HFFc6 (cell line): ENCODE data around the gene GGTLC1. TPM values are rescaled to one million over a fixed set of nuclear protein-coding genes. Genes with fewer than 3 reads are reported as not detected.
"Not testable (repeated sequence)": the region's sequence is repeated elsewhere in the genome, so short reads cannot be mapped to it uniquely, and the experiment has no call there.

ENCODE experiments used
- DNase-seq: peaks from one replicate; pipeline ENCODE4 v3.0.0-alpha.2; 2018
- H3K27ac Mint-ChIP-seq: 2 replicates; pipeline ENCODE4 v1.8.0; 2020; ENCODE audit warnings: mild to moderate bottlenecking, mixed read lengths
- H3K27me3 Mint-ChIP-seq: 2 replicates; pipeline ENCODE4 v1.8.0; 2021; ENCODE audit warnings: mild to moderate bottlenecking, moderate library complexity, mixed read lengths; ENCODE audit not compliant: insufficient read depth
- H3K36me3 Mint-ChIP-seq: 2 replicates; pipeline ENCODE4 v1.8.0; 2021; ENCODE audit warnings: low read depth, mixed read lengths
- H3K4me1 Mint-ChIP-seq: 2 replicates; pipeline ENCODE4 v1.8.0; 2020; ENCODE audit warnings: low read depth, mixed read lengths
- H3K4me3 Mint-ChIP-seq: 2 replicates; pipeline ENCODE4 v1.8.0; 2020; ENCODE audit warnings: mild to moderate bottlenecking, moderate library complexity, mixed read lengths
- H3K9me3 Mint-ChIP-seq: 2 replicates; pipeline ENCODE4 v1.8.0; 2020; ENCODE audit warnings: mild to moderate bottlenecking, mixed read lengths
- total RNA-seq, 6 experiments: library from RNA; stranded (reverse); fragmentation: NEBNext Ultra II Directional; extraction: Animal tissue kit (Norgen Biotek cat#: 25700); gene quantifications; 2 replicates in 1 of 6; 3 replicates in 5 of 6; pipeline ENCODE4 v1.2.3, GENCODE V29; 2021
- TF ChIP-seq, protein P1 (sequence below): fragments of 200-600 bp; sonication (generic); IDR thresholded peaks from 2 replicates; pipeline ENCODE4 v1.5.0; 2021; ENCODE audit warnings: antibody characterized with exemption, mild to moderate bottlenecking

Gene GGTLC1
- total RNA-seq, 6 experiments from 2014 or later: not detected

DNA sequence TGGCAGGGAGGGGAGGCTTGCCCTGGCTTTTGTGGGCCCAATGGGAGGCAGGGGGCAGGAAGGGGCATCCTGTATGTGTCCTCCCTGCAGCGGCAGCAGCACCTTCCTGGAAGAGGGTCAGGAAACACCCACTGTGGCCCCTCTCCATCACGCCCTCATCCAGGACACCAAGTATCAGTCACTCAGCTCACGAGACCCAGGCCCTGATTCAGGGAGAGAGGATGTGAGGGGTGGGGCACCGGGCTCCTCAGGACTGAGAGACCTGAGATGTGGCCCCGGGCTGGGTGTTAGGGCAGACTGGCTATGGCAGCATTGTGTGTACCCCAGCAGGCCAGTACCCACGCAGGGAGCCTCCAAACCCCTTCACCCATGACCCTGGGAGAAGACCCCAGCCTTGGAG is 9.2 kb downstream of the GGTLC1 start:
- H3K36me3 Mint-ChIP-seq, H3K4me1 Mint-ChIP-seq, H3K27me3 Mint-ChIP-seq, DNase-seq, H3K27ac Mint-ChIP-seq, H3K4me3 Mint-ChIP-seq: not testable (repeated sequence)
- H3K9me3 Mint-ChIP-seq: peaks cover 11% of the 10 kb centered on the region

DNA sequence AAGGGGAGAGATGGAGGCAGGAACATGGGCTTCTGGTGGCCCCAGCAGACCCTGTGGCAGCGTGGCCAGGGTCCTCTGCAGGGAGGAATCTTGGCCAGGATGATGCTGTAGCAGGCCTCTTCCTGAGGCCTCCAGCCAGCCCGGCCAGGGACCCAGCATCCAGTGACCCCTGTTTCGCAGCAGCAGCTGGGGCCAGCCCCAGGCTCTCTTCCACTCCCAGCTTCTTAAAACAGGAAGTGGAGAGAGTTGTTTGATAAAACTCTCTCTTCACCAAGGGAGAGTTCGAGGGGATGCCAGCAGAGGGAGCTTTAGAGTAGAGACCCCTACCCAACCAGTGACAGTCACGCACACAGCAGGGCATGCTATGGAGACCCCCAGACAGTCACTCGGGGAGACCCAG is 10.1 kb downstream of the GGTLC1 start:
- not testable (repeated sequence) for H3K4me1 Mint-ChIP-seq, H3K36me3 Mint-ChIP-seq, DNase-seq, H3K27ac Mint-ChIP-seq, H3K27me3 Mint-ChIP-seq, H3K4me3 Mint-ChIP-seq
- H3K9me3 Mint-ChIP-seq: peaks cover 11% of the 10 kb centered on the region

DNA sequence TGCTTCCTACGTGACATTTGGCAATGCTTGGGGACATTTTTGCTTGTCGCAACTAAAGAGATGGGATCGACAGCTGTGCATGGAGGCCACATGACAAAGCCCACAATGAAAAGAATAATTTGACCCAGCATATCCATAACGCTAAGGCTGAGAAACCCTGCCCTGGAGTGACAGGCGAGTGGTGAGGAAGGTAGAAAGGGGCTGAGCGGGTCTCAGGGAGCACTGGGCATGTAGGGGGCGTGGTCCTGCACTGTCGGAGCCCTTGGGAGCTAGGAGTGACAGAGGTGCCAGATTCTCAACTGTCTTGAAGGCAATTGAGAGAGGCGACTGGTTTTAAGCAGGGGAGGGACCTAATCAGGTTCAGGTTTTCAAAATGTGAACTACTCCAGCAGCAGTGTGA is 13.6 kb downstream of the GGTLC1 start:
- peaks cover 2% of the 10 kb centered on the region; the same call in 1 of the 2 replicates for H3K9me3 Mint-ChIP-seq
- H3K27ac Mint-ChIP-seq: no peak overlapping the region
- DNase-seq: no peak
- no peaks in the 10 kb centered on the region for H3K36me3 Mint-ChIP-seq
- TF ChIP-seq, protein P1, sequence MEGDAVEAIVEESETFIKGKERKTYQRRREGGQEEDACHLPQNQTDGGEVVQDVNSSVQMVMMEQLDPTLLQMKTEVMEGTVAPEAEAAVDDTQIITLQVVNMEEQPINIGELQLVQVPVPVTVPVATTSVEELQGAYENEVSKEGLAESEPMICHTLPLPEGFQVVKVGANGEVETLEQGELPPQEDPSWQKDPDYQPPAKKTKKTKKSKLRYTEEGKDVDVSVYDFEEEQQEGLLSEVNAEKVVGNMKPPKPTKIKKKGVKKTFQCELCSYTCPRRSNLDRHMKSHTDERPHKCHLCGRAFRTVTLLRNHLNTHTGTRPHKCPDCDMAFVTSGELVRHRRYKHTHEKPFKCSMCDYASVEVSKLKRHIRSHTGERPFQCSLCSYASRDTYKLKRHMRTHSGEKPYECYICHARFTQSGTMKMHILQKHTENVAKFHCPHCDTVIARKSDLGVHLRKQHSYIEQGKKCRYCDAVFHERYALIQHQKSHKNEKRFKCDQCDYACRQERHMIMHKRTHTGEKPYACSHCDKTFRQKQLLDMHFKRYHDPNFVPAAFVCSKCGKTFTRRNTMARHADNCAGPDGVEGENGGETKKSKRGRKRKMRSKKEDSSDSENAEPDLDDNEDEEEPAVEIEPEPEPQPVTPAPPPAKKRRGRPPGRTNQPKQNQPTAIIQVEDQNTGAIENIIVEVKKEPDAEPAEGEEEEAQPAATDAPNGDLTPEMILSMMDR: no peak
- H3K4me1 Mint-ChIP-seq: no peaks in the 10 kb centered on the region
- no peak overlapping the region for H3K4me3 Mint-ChIP-seq
- H3K27me3 Mint-ChIP-seq: no peaks in the 10 kb centered on the region

DNA sequence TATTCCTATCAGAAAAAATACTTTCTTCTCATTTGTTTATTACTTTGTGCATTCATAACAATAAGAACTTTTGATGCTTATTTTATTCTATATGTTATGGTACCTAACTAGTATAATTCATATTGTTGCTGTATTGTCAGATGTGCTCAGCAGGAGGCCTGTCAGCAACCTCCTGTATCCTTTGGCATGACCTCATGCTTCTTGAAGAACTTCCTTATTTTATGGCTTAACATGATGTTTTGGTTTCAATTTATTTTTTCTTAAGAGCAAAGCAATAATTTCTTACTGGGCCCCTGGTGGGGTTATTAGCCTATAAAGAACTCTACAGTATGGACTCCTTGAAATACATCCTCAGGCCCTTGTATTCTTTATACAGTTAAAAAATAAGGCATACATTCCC is 17.3 kb downstream of the GGTLC1 start:
- Mint-ChIP-seq H3K4me3 (no peak overlapping the region), H3K36me3 (no peaks in the 10 kb centered on the region), H3K4me1 (no peaks in the 10 kb centered on the region), H3K27ac (no peak overlapping the region), H3K9me3 (peaks cover 18% of the 10 kb centered on the region), H3K27me3 (no peaks in the 10 kb centered on the region; the same call in none of the 2 replicates)
- DNase-seq: no peak
- TF ChIP-seq, protein P1: no peak

DNA sequence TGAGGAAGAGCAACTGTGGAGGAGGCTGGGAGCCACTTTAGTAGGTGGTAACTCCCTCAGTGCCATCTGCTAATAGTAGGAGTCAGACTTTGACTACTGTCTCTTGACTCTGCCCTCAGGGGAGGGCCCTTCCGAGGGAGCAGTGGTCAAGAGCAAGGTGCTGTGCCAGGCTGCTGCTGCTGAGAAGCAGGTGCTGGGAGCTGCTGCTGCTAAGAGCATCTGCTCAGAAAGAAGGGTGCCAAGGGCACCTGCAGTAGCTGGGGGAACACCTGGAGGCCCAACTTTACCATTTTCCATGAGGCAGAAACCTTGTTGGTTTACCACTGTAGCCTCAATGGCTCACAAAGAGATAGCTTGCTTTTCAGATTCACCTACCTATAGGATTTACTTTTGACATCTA is 18.5 kb downstream of the GGTLC1 start:
- no peaks in the 10 kb centered on the region for H3K4me1 Mint-ChIP-seq
- TF ChIP-seq, protein P1: no peak
- no peak for DNase-seq
- no peak overlapping the region for H3K27ac Mint-ChIP-seq
- no peak overlapping the region for H3K4me3 Mint-ChIP-seq
- peaks cover 30% of the 10 kb centered on the region for H3K9me3 Mint-ChIP-seq
- no peaks in the 10 kb centered on the region for H3K36me3 Mint-ChIP-seq
- H3K27me3 Mint-ChIP-seq: no peaks in the 10 kb centered on the region; the same call in none of the 2 replicates

DNA sequence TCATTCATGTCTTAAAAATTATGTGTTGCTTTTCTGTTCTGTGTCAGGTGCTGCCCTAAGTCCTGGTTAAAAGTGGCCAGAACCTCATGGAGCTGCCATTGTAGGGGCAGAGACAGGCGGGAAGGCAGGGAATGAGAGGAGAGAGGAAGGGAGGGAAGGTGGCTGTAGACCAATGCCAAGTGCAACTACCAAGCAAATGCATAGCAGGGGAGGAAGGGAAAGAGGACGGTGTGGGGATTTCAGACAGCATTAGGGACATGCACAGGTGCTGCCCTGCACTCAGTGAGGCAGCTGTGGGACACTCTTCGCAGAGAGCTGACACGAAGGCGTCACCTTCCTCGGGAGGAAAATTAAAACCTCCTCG is 21.0 kb downstream of the GGTLC1 start:
- Mint-ChIP-seq H3K4me3 (no peak overlapping the region), H3K27ac (no peak overlapping the region), H3K4me1 (no peaks in the 10 kb centered on the region), H3K9me3 (peaks cover 40% of the 10 kb centered on the region), H3K27me3 (no peaks in the 10 kb centered on the region; the same call in none of the 2 replicates), H3K36me3 (no peaks in the 10 kb centered on the region)
- TF ChIP-seq, protein P1: no peak
- no peak for DNase-seq
